GM23338 (cell line): ENCODE results near the gene HHEX. TPM values are rescaled to one million over a fixed set of nuclear protein-coding genes. Genes with fewer than 3 reads are reported as not detected.

Experiments
- ATAC-seq: fragments of 200-7000 bp; cut with Tn5 transposase; 3 replicates; pipeline ENCODE4 v1.9.1; 2020
- DNase-seq: peaks from one replicate; pipeline ENCODE4 v3.0.0-alpha.2; 2015; ENCODE audit warnings: low spot score
- H2AFZ ChIP-seq: fragments of 200-600 bp; sonication (generic); 2 replicates; pipeline ENCODE4 v1.8.0; 2016; ENCODE audit warnings: antibody characterized with exemption, mild to moderate bottlenecking, moderate library complexity
- H3F3A ChIP-seq: fragments of 200-600 bp; sonication (generic); replicated peaks from 2 replicates; pipeline ENCODE4 v1.8.0; 2017; ENCODE audit warnings: antibody characterized with exemption, mixed run types, low read depth
- H3K27ac ChIP-seq: fragments of 200-600 bp; sonication (generic); 2 replicates; pipeline ENCODE4 v1.6.1; 2016; ENCODE audit warnings: low read depth
- H3K27me3 ChIP-seq: fragments of 200-600 bp; sonication (generic); 2 replicates; pipeline ENCODE4 v1.8.0; 2016; ENCODE audit warnings: mild to moderate bottlenecking, mixed run types, moderate library complexity; ENCODE audit not compliant: insufficient read depth
- H3K36me3 ChIP-seq: fragments of 200-600 bp; sonication (generic); 2 replicates; pipeline ENCODE4 v1.8.0; 2016; ENCODE audit warnings: mild to moderate bottlenecking; ENCODE audit not compliant: insufficient read depth
- H3K4me1 ChIP-seq: fragments of 200-600 bp; sonication (generic); 2 replicates; pipeline ENCODE4 v1.8.0; 2016; ENCODE audit warnings: mild to moderate bottlenecking, moderate library complexity; ENCODE audit not compliant: insufficient read depth
- H3K4me2 ChIP-seq: fragments of 200-600 bp; sonication (generic); 2 replicates; pipeline ENCODE4 v1.7.1; 2017; ENCODE audit warnings: mixed run types
- H3K4me3 ChIP-seq: fragments of 200-600 bp; sonication (generic); 2 replicates; pipeline ENCODE4 v1.6.1; 2016; ENCODE audit warnings: mixed run types
- H3K79me2 ChIP-seq: fragments of 200-600 bp; sonication (generic); replicated peaks from 2 replicates; pipeline ENCODE4 v1.8.0; 2017; ENCODE audit warnings: mild to moderate bottlenecking; ENCODE audit not compliant: insufficient read depth
- H3K9me2 ChIP-seq: fragments of 200-600 bp; sonication (generic); 2 replicates; pipeline ENCODE4 v1.8.0; 2017; ENCODE audit not compliant: insufficient read depth
- H4K20me1 ChIP-seq: fragments of 200-600 bp; sonication (generic); replicated peaks from 2 replicates; pipeline ENCODE4 v1.8.0; 2017; ENCODE audit warnings: mild to moderate bottlenecking; ENCODE audit not compliant: insufficient read depth
- H3K27ac Mint-ChIP-seq: 2 replicates; pipeline ENCODE4 v1.8.0; 2020; ENCODE audit warnings: inconsistent platforms, mild to moderate bottlenecking, moderate library complexity, mixed read lengths
- H3K27me3 Mint-ChIP-seq: 3 replicates; pipeline ENCODE4 v1.8.0; 2022; ENCODE audit warnings: low read depth, mild to moderate bottlenecking, moderate library complexity, mixed read lengths, inconsistent platforms; ENCODE audit not compliant: insufficient read depth, poor library complexity
- H3K36me3 Mint-ChIP-seq: 3 replicates; pipeline ENCODE4 v1.8.0; 2021; ENCODE audit warnings: low read depth, mild to moderate bottlenecking, inconsistent platforms, moderate library complexity, mixed read lengths
- H3K4me1 Mint-ChIP-seq: 3 replicates; pipeline ENCODE4 v1.8.0; 2020; ENCODE audit warnings: mild to moderate bottlenecking, inconsistent platforms, mixed read lengths
- H3K4me3 Mint-ChIP-seq: 3 replicates; pipeline ENCODE4 v1.8.0; 2021; ENCODE audit warnings: moderate library complexity, mild to moderate bottlenecking, inconsistent platforms, mixed read lengths
- H3K9me3 Mint-ChIP-seq: 3 replicates; pipeline ENCODE4 v1.8.0; 2020; ENCODE audit warnings: moderate library complexity, mild to moderate bottlenecking, inconsistent platforms, mixed read lengths
- CREB1 ChIP-seq: fragments of 250-450 bp; sonication (Bioruptor Pico); IDR thresholded peaks from 2 replicates; pipeline ENCODE4 v1.5.0; 2020; ENCODE audit warnings: low read depth, mild to moderate bottlenecking, moderate library complexity
- CTCF ChIP-seq, 2 experiments: fragments of 200-600 bp in 1 of 2; sonication (generic) in 1 of 2; conservative IDR thresholded peaks; 2 replicates each; pipeline versions ENCODE4 v1.5.1 to v1.6.1; 2016 to 2017; ENCODE audit warnings: antibody characterized with exemption in 2 of 2, low read depth in 2 of 2, mild to moderate bottlenecking in 2 of 2, moderate library complexity in 1 of 2
- ETS1 ChIP-seq: IDR thresholded peaks from 2 replicates; pipeline ENCODE4 v1.6.1; 2016; ENCODE audit warnings: antibody characterized with exemption
- EZH2 ChIP-seq: fragments of 200-600 bp; sonication (generic); IDR thresholded peaks from one replicate; pipeline ENCODE4 v1.8.0; 2017; ENCODE audit warnings: antibody characterized with exemption, mild to moderate bottlenecking, low read depth; ENCODE audit not compliant: unreplicated experiment
- EZH2phosphoT487 ChIP-seq: fragments of 200-600 bp; sonication (generic); IDR thresholded peaks from one replicate; pipeline ENCODE4 v1.8.1; 2018; ENCODE audit warnings: antibody characterized with exemption; ENCODE audit not compliant: unreplicated experiment
- JUNB ChIP-seq: IDR thresholded peaks from one replicate; pipeline ENCODE4 v1.6.1; 2016; ENCODE audit warnings: antibody characterized with exemption; ENCODE audit not compliant: unreplicated experiment
- NANOG ChIP-seq: IDR thresholded peaks from 2 replicates; pipeline ENCODE4 v1.6.1; 2016; ENCODE audit warnings: antibody characterized with exemption, borderline replicate concordance
- REST ChIP-seq: IDR thresholded peaks from one replicate; pipeline ENCODE4 v1.6.1; 2018; ENCODE audit warnings: antibody characterized with exemption; ENCODE audit not compliant: unreplicated experiment
- STAT1 ChIP-seq: IDR thresholded peaks from one replicate; pipeline ENCODE4 v1.6.1; 2016; ENCODE audit warnings: antibody characterized with exemption; ENCODE audit not compliant: unreplicated experiment
- polyA plus RNA-seq: library from polyadenylated mRNA; unstranded; fragments of >200 nt; fragmentation: Nextera tagmentation; extraction: Ambion mirVana; gene quantifications from 2 replicates; pipeline ENCODE4 v1.2.1, GENCODE V29; 2016
- total RNA-seq: library from RNA; depleted of rRNA; stranded (reverse); fragments of >200 nt; shearing (Covaris generic); gene quantifications from 2 replicates; pipeline ENCODE4 v1.2.3, GENCODE V29; 2014

The HHEX gene
- total and polyA plus RNA-seq, 2 experiments from 2014 or later = 0.59 to 2.0 TPM

- Histone ChIP-seq H2AFZ (no peak overlapping the region), H3K27ac (no peak overlapping the region), H3K27me3 (no peaks in the 10 kb centered on the region), H3K36me3 (no peaks in the 10 kb centered on the region), H3K4me2 (no peak overlapping the region), H3K4me1 (no peaks in the 10 kb centered on the region), H3K4me3 (no peak overlapping the region), H3F3A (no peaks in the 10 kb centered on the region), H3K9me2 (no peaks in the 10 kb centered on the region), H3K79me2 (no peaks in the 10 kb centered on the region), H4K20me1 (no peaks in the 10 kb centered on the region)
- Mint-ChIP-seq H3K9me3 (peaks cover 3% of the 10 kb centered on the region), H3K4me1 (peaks cover 4% of the 10 kb centered on the region; the same call in 1 of the 3 replicates), H3K27ac (no peak overlapping the region), H3K27me3 (peaks cover 6% of the 10 kb centered on the region), H3K36me3 (peaks cover 3% of the 10 kb centered on the region; the same call in 2 of the 3 replicates), H3K4me3 (no peak overlapping the region)
- ATAC-seq (no peak), DNase-seq (no peak)
- TF ChIP-seq ETS1 (no peak), CTCF (conservative IDR thresholded peaks at IDR 0.05; ENCODE audit: low read depth in 2 of 2) (no peak), CREB1 (CRISPR knock-in tag) (no peak), EZH2phosphoT487 (no peak), STAT1 (no peak), REST (no peak)
These were observed 30.5 kb downstream of the HHEX start for GRCh38 chr10:92719991-92720830.

- no peaks in the 10 kb centered on the region for H3K36me3 ChIP-seq
- DNase-seq = no peak
- peaks cover 6% of the 10 kb centered on the region for H3K27me3 Mint-ChIP-seq
- H3K4me1 Mint-ChIP-seq = peaks cover 4% of the 10 kb centered on the region; the same call in 1 of the 3 replicates
- H3K9me3 Mint-ChIP-seq = no peaks in the 10 kb centered on the region
- no peaks in the 10 kb centered on the region for H3F3A ChIP-seq
- H3K79me2 ChIP-seq = no peaks in the 10 kb centered on the region
- H3K27ac Mint-ChIP-seq = no peak overlapping the region
- no peaks in the 10 kb centered on the region for H3K9me2 ChIP-seq
- no peak overlapping the region for H2AFZ ChIP-seq
- H3K36me3 Mint-ChIP-seq = no peaks in the 10 kb centered on the region
- no peak overlapping the region for H3K4me3 ChIP-seq
- H3K27me3 ChIP-seq = no peaks in the 10 kb centered on the region
- H3K4me3 Mint-ChIP-seq = no peak overlapping the region
- H3K27ac ChIP-seq = no peak overlapping the region
- no peak for ATAC-seq
- H3K4me1 ChIP-seq = no peaks in the 10 kb centered on the region
- H3K4me2 ChIP-seq = no peak overlapping the region
- no peaks in the 10 kb centered on the region for H4K20me1 ChIP-seq
- TF ChIP-seq ETS1 (no peak), EZH2 (no peak), CREB1 (CRISPR knock-in tag) (no peak), JUNB (no peak), EZH2phosphoT487 (no peak), NANOG (no peak)
These were observed 31.0 kb downstream of the HHEX start for GRCh38 chr10:92720831-92721165.
